BJ (cell line): ENCODE results near the gene MTHFS. TPM values are rescaled to one million over a fixed set of nuclear protein-coding genes. Genes with fewer than 3 reads are reported as not detected.
"Not testable (repeated sequence)": the region's sequence is repeated elsewhere in the genome, so short reads cannot be mapped to it uniquely, and the experiment has no call there.

Experiments used
- CTCF ChIA-PET: fragments of 350-600 bp; formaldehyde crosslinking; extraction: SDS; loops from one replicate; lab custom pipeline; 2021; ENCODE audit warnings: antibody characterized with exemption, inconsistent platforms; lab: Yijun Ruan, JAX
- POLR2A ChIA-PET: fragments of 300-600 bp; sonication (Branson Sonifier 250); formaldehyde crosslinking; extraction: SDS; loops from one replicate; lab custom pipeline; 2021; ENCODE audit warnings: antibody characterized with exemption; lab: Charles Lee
- DNase-seq: peaks from one replicate; pipeline ENCODE4 v3.0.0-alpha.2; 2011; ENCODE audit warnings: low read depth
- H3K27me3 ChIP-seq: 2 replicates; pipeline ENCODE4 v1.6.0; 2011; ENCODE audit warnings: low read length; ENCODE audit not compliant: control insufficient read depth, insufficient read depth
- H3K36me3 ChIP-seq: 2 replicates; pipeline ENCODE4 v1.5.1; 2011; ENCODE audit warnings: low read length; ENCODE audit not compliant: control insufficient read depth, insufficient read depth
- H3K4me3 ChIP-seq: 2 replicates; pipeline ENCODE4 v1.5.1; 2011; ENCODE audit warnings: low read depth, mild to moderate bottlenecking, control low read depth, low read length
- polyA plus RNA-seq: library from polyadenylated mRNA; depleted of rRNA; stranded (reverse); fragments of >200 nt; gene quantifications from 2 replicates; pipeline ENCODE4 v1.2.3, GENCODE V29; 2011
- TF ChIP-seq, protein P1 (sequence below): IDR thresholded peaks from 2 replicates; pipeline ENCODE4 v1.5.1; 2011; ENCODE audit warnings: low read depth, mild to moderate bottlenecking, control low read depth, inconsistent platforms, low read length, moderate library complexity; ENCODE audit not compliant: insufficient read depth

The MTHFS gene
- polyA plus RNA-seq, 1 experiment: 30.7 TPM

DNA sequence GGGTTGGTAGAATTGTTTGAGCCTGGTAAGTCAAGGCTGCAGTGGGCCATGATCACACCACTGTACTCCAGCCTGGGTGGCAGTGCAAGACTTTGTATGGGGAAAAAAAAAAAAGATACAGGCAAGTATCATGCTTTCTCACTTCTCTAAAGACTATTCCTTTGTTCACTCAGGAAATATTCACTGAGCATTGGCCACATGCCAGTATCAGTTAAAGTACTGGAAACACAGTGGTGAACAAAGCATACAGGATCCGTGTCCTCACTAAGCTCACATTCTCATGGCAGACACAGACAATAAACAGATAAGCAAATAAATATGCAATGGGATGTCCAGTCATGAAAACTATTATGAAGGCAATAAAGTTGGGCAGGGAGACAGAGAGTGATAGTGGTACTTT is 5.1 kb upstream of the MTHFS start:
- no peak for DNase-seq
- Histone ChIP-seq H3K36me3 (no peaks in the 10 kb centered on the region), H3K27me3 (no peaks in the 10 kb centered on the region), H3K4me3 (no peak overlapping the region)
- CTCF ChIA-PET: no interaction called here
- POLR2A ChIA-PET: no interaction called here
- TF ChIP-seq, protein P1, sequence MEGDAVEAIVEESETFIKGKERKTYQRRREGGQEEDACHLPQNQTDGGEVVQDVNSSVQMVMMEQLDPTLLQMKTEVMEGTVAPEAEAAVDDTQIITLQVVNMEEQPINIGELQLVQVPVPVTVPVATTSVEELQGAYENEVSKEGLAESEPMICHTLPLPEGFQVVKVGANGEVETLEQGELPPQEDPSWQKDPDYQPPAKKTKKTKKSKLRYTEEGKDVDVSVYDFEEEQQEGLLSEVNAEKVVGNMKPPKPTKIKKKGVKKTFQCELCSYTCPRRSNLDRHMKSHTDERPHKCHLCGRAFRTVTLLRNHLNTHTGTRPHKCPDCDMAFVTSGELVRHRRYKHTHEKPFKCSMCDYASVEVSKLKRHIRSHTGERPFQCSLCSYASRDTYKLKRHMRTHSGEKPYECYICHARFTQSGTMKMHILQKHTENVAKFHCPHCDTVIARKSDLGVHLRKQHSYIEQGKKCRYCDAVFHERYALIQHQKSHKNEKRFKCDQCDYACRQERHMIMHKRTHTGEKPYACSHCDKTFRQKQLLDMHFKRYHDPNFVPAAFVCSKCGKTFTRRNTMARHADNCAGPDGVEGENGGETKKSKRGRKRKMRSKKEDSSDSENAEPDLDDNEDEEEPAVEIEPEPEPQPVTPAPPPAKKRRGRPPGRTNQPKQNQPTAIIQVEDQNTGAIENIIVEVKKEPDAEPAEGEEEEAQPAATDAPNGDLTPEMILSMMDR: no peak

DNA sequence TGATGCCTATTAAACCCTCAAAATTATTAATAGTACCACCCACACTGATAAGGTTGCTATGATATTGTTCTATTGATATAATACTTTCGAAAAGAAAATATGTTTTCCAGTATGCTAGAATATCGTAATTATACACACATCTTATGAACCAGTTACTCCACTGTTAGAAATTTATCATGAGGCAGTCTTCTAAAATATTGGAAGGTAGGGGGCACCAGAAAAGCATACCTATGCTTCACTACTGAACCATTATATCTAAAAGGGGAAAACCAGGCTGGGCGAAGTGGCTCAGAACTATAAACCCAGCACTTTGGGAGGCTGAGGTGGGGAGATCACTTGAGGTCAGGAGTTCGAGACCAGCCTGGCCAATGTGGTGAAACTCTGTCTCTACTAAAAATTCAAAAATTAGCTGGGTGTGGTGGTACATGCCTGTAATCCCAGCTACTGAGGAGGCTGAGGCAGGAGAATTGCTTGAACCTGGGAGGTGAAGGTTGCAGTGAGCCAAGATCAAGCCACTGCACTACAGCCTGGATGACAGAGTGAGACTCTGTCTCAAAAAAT is 4.1 kb upstream of the MTHFS start:
- H3K4me3 ChIP-seq, H3K27me3 ChIP-seq, H3K36me3 ChIP-seq, POLR2A ChIA-PET, DNase-seq, CTCF ChIA-PET: not testable (repeated sequence)

DNA sequence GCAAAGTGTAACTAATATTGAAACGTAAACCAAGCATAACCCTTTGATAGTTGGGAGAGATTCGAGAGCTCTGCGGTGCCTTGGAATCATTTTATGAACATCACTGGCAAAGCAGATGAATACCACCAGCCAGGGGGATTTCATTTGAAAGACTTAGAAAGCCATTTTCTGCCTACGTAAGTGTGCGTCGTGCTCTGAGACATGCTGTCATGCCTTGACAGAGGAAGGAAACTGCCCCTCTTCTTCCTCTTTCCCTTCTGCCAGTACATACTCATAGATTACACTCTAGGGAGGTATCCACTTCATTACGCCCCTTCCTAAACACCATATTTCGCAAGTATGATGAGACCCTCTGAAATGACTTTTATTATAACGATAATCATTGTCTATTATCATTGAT is 3.3 kb upstream of the MTHFS start:
- ChIA-PET POLR2A (no interaction called here), CTCF (no interaction called here)
- TF ChIP-seq, protein P1: no peak
- no peak overlapping the region for H3K4me3 ChIP-seq
- DNase-seq: no peak
- no peaks in the 10 kb centered on the region for H3K36me3 ChIP-seq
- H3K27me3 ChIP-seq: no peaks in the 10 kb centered on the region

DNA sequence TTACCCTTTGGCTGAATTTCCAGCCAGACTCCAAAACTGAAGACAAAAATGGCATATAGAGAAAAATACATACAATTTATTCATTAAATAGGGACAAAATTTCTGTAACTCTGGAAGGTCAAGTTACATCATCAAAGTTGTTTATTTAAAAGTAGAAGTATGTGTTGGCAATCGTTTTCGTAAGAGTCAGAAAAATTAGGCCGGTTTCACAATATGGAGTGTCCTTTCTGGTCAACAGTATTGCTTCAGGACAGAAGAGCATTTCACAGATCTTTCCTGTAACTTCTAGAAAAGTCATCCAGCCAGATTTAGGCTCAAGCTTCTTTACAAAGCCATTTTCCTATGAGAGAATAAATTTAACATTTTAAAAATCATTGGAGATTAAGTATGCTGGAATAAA is 2.0 kb upstream of the MTHFS start:
- POLR2A ChIA-PET, H3K27me3 ChIP-seq, DNase-seq, H3K4me3 ChIP-seq, H3K36me3 ChIP-seq: not testable (repeated sequence)
- CTCF ChIA-PET: interaction anchor here (1.0 to 1.2 kb wide), 2 partner anchors 8 to 23 kb away, joined by 3 read pairs; no protein-coding TSS in a partner anchor

DNA sequence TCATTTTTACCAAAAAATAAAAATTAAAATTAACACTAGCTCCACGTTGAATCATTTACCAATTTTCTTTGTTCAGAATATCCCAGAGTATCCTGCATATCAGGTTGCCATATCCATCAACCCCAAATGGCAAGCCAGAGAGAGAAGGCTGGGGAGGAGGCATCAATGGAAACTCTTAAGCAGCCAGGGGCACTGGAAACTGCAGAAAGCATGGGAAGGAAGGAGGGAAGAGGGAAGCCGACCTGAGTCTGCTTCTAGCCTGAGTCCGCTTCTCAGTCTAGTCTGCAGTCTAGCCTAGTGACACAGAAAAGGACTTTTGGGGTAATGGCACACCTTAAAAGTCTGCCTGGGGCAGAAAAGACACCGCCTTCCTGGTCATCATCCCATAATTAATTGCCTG is 1.6 kb upstream of the MTHFS start:
- no peak for DNase-seq
- H3K27me3 ChIP-seq: no peaks in the 10 kb centered on the region
- POLR2A ChIA-PET: no interaction called here
- TF ChIP-seq, protein P1: no peak
- no peaks in the 10 kb centered on the region for H3K36me3 ChIP-seq
- CTCF ChIA-PET: interaction anchor here (1.2 kb wide), 1 partner anchor 8 kb away, joined by 3 read pairs; no protein-coding TSS in a partner anchor
- no peak overlapping the region for H3K4me3 ChIP-seq

DNA sequence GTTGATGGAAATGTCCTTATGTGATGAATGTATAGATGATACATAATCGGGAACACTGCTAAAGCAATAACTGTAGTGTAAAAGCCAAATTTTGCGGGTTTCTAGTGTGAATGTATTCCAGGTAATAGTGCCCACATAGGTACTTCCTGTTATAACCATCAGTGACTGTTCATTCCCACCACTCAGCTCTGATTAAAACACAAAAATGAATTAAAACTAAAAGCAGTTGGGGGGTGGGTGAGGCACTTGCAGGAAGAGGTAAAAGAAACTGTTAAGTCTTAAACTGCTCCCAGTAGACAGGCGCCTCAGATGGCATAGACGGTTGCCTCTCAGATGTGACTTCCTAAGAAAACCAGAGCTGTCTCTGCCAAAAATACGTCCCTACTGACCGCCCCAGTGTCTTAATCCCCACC is 893 bp upstream of the MTHFS start:
- H3K27me3 ChIP-seq: no peaks in the 10 kb centered on the region
- CTCF ChIA-PET: interaction anchor here (0.6 to 1.2 kb wide), 3 partner anchors 9 to 109 kb away, joined by 3 to 5 read pairs (median 3); no protein-coding TSS in a partner anchor
- H3K36me3 ChIP-seq: no peaks in the 10 kb centered on the region
- no peak overlapping the region; the same call in 1 of the 2 replicates for H3K4me3 ChIP-seq
- no peak for DNase-seq
- TF ChIP-seq, protein P1: no peak
- POLR2A ChIA-PET: no interaction called here
